Trophoblast cell (in vitro differentiated cells and primary cell): ENCODE results near the gene DDI2.

Experiments used
- DNase-seq, 2 donors: peaks; one replicate each; pipeline ENCODE4 v3.0.0-alpha.2; 2016
- H2AFZ ChIP-seq: 2 replicates; pipeline ENCODE4 v1.6.1; 2013; ENCODE audit warnings: low read length, moderate library complexity, mild to moderate bottlenecking; ENCODE audit not compliant: insufficient read depth, poor library complexity
- H2AK5ac ChIP-seq: 2 replicates; pipeline ENCODE4 v1.6.1; 2013; ENCODE audit warnings: mild to moderate bottlenecking, low read length
- H2BK120ac ChIP-seq: 2 replicates; pipeline ENCODE4 v1.6.1; 2013; ENCODE audit warnings: low read length, mild to moderate bottlenecking, moderate library complexity; ENCODE audit not compliant: insufficient read depth, poor library complexity
- H2BK12ac ChIP-seq: 2 replicates; pipeline ENCODE4 v1.6.1; 2013; ENCODE audit warnings: mild to moderate bottlenecking, low read length, moderate library complexity
- H2BK5ac ChIP-seq: 2 replicates; pipeline ENCODE4 v1.6.1; 2013; ENCODE audit warnings: low read length, low read depth, moderate library complexity, mild to moderate bottlenecking; ENCODE audit not compliant: poor library complexity
- H3K14ac ChIP-seq: 2 replicates; pipeline ENCODE4 v1.6.1; 2013; ENCODE audit warnings: mild to moderate bottlenecking, low read length
- H3K18ac ChIP-seq: 2 replicates; pipeline ENCODE4 v1.6.1; 2013; ENCODE audit warnings: mild to moderate bottlenecking, low read length
- H3K23ac ChIP-seq: 2 replicates; pipeline ENCODE4 v1.6.1; 2013; ENCODE audit warnings: low read length
- H3K27ac ChIP-seq: 2 replicates; pipeline ENCODE4 v1.5.1; 2013; ENCODE audit warnings: low read depth, mild to moderate bottlenecking, inconsistent platforms, low read length, moderate library complexity
- H3K27me3 ChIP-seq: 2 replicates; pipeline ENCODE4 v1.6.1; 2013; ENCODE audit warnings: inconsistent platforms, mild to moderate bottlenecking, low read length, moderate library complexity; ENCODE audit not compliant: insufficient read depth
- H3K36me3 ChIP-seq, 2 experiments: 1 replicate in 1 of 2; 2 replicates in 1 of 2; pipeline ENCODE4 v1.6.1; 2013; ENCODE audit warnings: low read length in 2 of 2, mild to moderate bottlenecking in 2 of 2, moderate library complexity in 1 of 2; ENCODE audit not compliant: insufficient read depth in 2 of 2, control insufficient read depth in 1 of 2
- H3K4ac ChIP-seq: 2 replicates; pipeline ENCODE4 v1.6.1; 2013; ENCODE audit warnings: low read depth, mild to moderate bottlenecking, low read length, moderate library complexity
- H3K4me1 ChIP-seq, 2 experiments: 1 replicate in 1 of 2; 2 replicates in 1 of 2; pipeline ENCODE4 v1.6.1; 2013; ENCODE audit warnings: low read length in 2 of 2, mild to moderate bottlenecking in 2 of 2, moderate library complexity in 1 of 2; ENCODE audit not compliant: insufficient read depth in 2 of 2, control insufficient read depth in 1 of 2
- H3K4me2 ChIP-seq: 2 replicates; pipeline ENCODE4 v1.6.1; 2013; ENCODE audit warnings: inconsistent platforms, mild to moderate bottlenecking, low read length, moderate library complexity
- H3K4me3 ChIP-seq: 2 replicates; pipeline ENCODE4 v1.5.1; 2013; ENCODE audit warnings: mild to moderate bottlenecking, low read depth, low read length, inconsistent platforms
- H3K79me1 ChIP-seq: one replicate; pipeline ENCODE4 v1.6.1; 2013; ENCODE audit warnings: low read length
- H3K79me2 ChIP-seq: 2 replicates; pipeline ENCODE4 v1.6.1; 2013; ENCODE audit warnings: low read length, mild to moderate bottlenecking; ENCODE audit not compliant: control insufficient read depth, insufficient read depth, poor library complexity
- H3K9ac ChIP-seq: 2 replicates; pipeline ENCODE4 v1.6.1; 2013; ENCODE audit warnings: mild to moderate bottlenecking, low read length
- H3K9me3 ChIP-seq: 2 replicates; pipeline ENCODE4 v1.6.1; 2013; ENCODE audit warnings: low read depth, mild to moderate bottlenecking, control low read depth, inconsistent platforms, low read length; ENCODE audit not compliant: insufficient read depth
- H4K12ac ChIP-seq: 2 replicates; pipeline ENCODE4 v1.6.1; 2013; ENCODE audit warnings: low read depth, mild to moderate bottlenecking, low read length, moderate library complexity
- H4K8ac ChIP-seq: 2 replicates; pipeline ENCODE4 v1.6.1; 2013; ENCODE audit warnings: low read depth, mild to moderate bottlenecking, low read length, moderate library complexity
- H4K91ac ChIP-seq: one replicate; pipeline ENCODE4 v1.6.1; 2013; ENCODE audit warnings: low read depth, mild to moderate bottlenecking, low read length, moderate library complexity
- WGBS: extraction: QIAGEN DNeasy Blood & Tissue Kit; methylation state at CpG from one replicate; pipeline ENCODE4 v1.1.7; 2013; ENCODE audit warnings: missing lambda C conversion rate; ENCODE audit not compliant: insufficient read length, insufficient coverage; ENCODE audit errors: extremely low coverage; 5-methylcytosine and 5-hydroxymethylcytosine counted together

DDI2 gene

GRCh38 chr1:15573477-15573876 lies 43.8 kb upstream of the DDI2 start:
- Histone ChIP-seq H3K79me2 (no peaks in the 10 kb centered on the region), H3K4me1 (no peaks in the 10 kb centered on the region), H4K91ac (no peak overlapping the region), H2AFZ (no peak overlapping the region), H2AK5ac (no peak overlapping the region), H2BK12ac (no peak overlapping the region), H3K27ac (no peak overlapping the region), H2BK5ac (no peak overlapping the region), H3K14ac (no peak overlapping the region), H3K27me3 (no peaks in the 10 kb centered on the region), H3K18ac (no peak overlapping the region), H4K12ac (no peak overlapping the region), H2BK120ac (no peak overlapping the region), H3K9me3 (no peaks in the 10 kb centered on the region), H3K9ac (no peak overlapping the region), H3K4me2 (no peak overlapping the region), H4K8ac (no peak overlapping the region), H3K36me3 (peaks cover 3 to 11% of the 10 kb centered on the region in 2 experiments), H3K4ac (no peak overlapping the region), H3K23ac (no peak overlapping the region), H3K79me1 (no peaks in the 10 kb centered on the region), H3K4me3 (no peak overlapping the region)
- no CpG with 5 or more reads among the region's 9 CpGs for WGBS
- no peak for DNase-seq

- DNase-seq, result no peak
- Histone ChIP-seq H3K27ac (no peak overlapping the region), H2BK12ac (no peak overlapping the region), H3K27me3 (no peaks in the 10 kb centered on the region), H4K12ac (no peak overlapping the region), H2AFZ (no peak overlapping the region), H3K4me2 (no peak overlapping the region), H3K36me3 (peaks cover 0 to 5% of the 10 kb centered on the region in 2 experiments), H2AK5ac (no peak overlapping the region), H3K4me3 (no peak overlapping the region), H3K79me2 (no peaks in the 10 kb centered on the region), H3K4me1 (no peaks in the 10 kb centered on the region), H3K9ac (no peak overlapping the region), H3K18ac (no peak overlapping the region), H4K91ac (no peak overlapping the region), H3K23ac (no peak overlapping the region), H2BK5ac (no peak overlapping the region), H3K9me3 (no peaks in the 10 kb centered on the region), H3K14ac (no peak overlapping the region), H2BK120ac (no peak overlapping the region), H4K8ac (no peak overlapping the region), H3K4ac (no peak overlapping the region), H3K79me1 (no peaks in the 10 kb centered on the region)
- WGBS, result no CpG with 5 or more reads among the region's 6 CpGs
These were observed 42.5 kb upstream of the DDI2 start for GRCh38 chr1:15574741-15575140.

DNA sequence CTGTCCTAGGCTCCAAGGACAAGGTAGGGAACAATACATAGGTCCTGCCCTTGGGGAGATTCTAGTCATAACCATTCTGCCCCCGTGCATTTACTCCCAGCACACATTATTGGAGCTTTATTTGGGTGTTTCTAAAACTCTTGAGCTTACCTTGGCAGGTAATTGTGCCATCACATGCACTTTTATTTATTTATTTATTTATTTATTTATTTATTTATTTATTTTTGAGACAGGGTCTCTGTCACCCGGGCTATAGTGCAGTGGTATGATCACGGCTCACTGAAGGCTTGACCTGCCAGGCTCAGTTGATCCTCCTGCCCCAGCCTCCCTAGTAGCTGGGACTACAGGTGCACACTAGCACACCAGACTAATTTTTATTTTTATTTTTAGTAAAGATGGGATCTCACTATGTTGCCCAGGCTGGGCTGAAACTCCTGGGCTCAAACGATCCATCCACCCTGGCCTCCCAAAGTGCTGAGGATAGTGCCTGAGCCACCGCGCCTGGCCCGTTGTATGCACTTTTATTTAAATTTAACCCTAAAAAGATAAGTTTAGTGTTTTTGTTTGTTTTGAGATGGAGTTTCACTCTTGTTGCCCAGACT lies 41.6 kb upstream of the DDI2 start:
- Histone ChIP-seq H3K4me3 (no peak overlapping the region), H2AFZ (no peak overlapping the region), H4K8ac (no peak overlapping the region), H4K91ac (no peak overlapping the region), H3K4me1 (no peaks in the 10 kb centered on the region), H3K27me3 (no peaks in the 10 kb centered on the region), H3K36me3 (peaks cover 0 to 3% of the 10 kb centered on the region in 2 experiments), H3K4ac (no peak overlapping the region), H3K9me3 (no peaks in the 10 kb centered on the region), H3K79me1 (no peaks in the 10 kb centered on the region), H3K4me2 (no peak overlapping the region), H2BK5ac (no peak overlapping the region), H2BK120ac (no peak overlapping the region), H2BK12ac (no peak overlapping the region), H3K18ac (no peak overlapping the region), H3K79me2 (no peaks in the 10 kb centered on the region), H4K12ac (no peak overlapping the region), H3K27ac (no peak overlapping the region), H3K23ac (no peak overlapping the region), H3K9ac (no peak overlapping the region), H2AK5ac (no peak overlapping the region), H3K14ac (no peak overlapping the region)
- no peak for DNase-seq
- WGBS, result no CpG with 5 or more reads among the region's 7 CpGs

DNA sequence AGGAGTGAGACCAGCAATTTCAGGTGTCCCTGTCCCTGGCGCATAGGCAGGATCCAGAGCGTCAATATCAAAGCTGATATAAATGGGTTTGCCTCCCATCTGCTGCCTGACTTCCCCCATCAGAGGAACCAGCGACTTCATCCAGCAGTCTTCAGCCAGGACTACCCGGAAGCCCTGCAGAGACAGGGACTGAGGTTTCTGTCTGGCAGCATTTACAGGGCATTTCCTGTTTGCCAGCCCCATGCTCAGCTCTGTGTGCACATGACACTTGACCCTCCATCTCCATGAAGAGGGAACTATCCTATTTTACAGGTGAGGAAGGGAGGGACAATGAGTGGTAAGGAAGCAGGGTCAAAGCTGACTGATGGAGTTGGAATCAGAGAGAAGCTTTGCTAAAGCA lies 39.6 kb upstream of the DDI2 start:
- no peak for DNase-seq
- Histone ChIP-seq H4K12ac (no peak overlapping the region), H3K9me3 (no peaks in the 10 kb centered on the region), H2BK5ac (no peak overlapping the region), H3K79me2 (no peaks in the 10 kb centered on the region), H3K79me1 (no peaks in the 10 kb centered on the region), H3K9ac (no peak overlapping the region), H2BK120ac (no peak overlapping the region), H2AFZ (no peak overlapping the region), H3K4me1 (no peaks in the 10 kb centered on the region), H3K14ac (no peak overlapping the region), H3K4me2 (no peak overlapping the region), H2AK5ac (no peak overlapping the region), H3K36me3 (peaks cover 0 to 3% of the 10 kb centered on the region in 2 experiments), H4K91ac (no peak overlapping the region), H3K27ac (no peak overlapping the region), H4K8ac (no peak overlapping the region), H3K27me3 (no peaks in the 10 kb centered on the region), H3K18ac (no peak overlapping the region), H2BK12ac (no peak overlapping the region), H3K4me3 (no peak overlapping the region), H3K23ac (no peak overlapping the region), H3K4ac (no peak overlapping the region)
- no CpG with 5 or more reads among the region's 4 CpGs for WGBS
